Measurements from ENCODE around the gene TMEM86A.

Gene TMEM86A

DNA sequence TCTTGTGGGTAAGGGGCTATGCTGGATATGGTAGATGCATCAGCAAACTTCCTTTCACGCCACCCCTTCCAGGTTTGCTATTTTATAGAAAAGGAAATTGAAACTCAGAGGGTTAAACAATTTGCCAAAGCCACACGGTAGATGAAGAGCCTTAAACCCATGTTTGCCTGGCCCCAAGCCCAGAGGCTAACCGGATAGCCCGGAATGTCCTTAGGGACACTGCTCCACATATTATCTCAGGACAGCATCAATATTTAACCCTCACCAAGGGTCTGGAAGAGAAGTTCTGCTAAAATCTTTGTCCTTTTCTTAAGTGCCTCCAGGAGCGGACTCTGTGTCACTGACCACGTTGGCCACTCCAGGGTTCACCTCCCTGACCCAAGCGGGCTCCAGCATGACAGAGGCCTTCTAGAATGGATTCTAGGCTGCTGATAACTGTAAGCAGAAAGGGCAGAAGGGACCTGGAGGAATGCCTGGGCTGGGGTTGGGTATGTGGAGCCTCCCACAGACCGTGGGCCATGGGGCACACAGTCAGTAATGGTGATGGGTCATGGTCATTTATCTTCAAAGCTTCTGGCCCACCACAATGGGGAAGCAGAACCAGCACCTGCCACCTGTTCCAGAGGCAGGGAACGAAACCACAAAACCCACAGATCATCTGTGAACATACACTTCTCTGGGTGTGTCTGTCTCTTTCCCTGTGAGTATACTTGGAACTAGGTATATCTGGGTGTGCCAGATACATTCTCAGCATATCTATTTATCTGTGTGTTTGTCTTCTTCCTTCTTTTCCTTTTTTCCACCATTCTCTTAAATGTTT, 5.4 kb upstream of the TMEM86A start:
- H3K4me3 ChIP-seq (ENCODE audit: low read depth, low read length), result no peak overlapping the region
- no peak for DNase-seq (ENCODE audit: low read depth)
- TF ChIP-seq, protein P1, sequence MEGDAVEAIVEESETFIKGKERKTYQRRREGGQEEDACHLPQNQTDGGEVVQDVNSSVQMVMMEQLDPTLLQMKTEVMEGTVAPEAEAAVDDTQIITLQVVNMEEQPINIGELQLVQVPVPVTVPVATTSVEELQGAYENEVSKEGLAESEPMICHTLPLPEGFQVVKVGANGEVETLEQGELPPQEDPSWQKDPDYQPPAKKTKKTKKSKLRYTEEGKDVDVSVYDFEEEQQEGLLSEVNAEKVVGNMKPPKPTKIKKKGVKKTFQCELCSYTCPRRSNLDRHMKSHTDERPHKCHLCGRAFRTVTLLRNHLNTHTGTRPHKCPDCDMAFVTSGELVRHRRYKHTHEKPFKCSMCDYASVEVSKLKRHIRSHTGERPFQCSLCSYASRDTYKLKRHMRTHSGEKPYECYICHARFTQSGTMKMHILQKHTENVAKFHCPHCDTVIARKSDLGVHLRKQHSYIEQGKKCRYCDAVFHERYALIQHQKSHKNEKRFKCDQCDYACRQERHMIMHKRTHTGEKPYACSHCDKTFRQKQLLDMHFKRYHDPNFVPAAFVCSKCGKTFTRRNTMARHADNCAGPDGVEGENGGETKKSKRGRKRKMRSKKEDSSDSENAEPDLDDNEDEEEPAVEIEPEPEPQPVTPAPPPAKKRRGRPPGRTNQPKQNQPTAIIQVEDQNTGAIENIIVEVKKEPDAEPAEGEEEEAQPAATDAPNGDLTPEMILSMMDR (IDR thresholded peaks at IDR 0.05; ENCODE audit: insufficient read depth, low read depth, low read length, missing control alignments), result no peak

DNA sequence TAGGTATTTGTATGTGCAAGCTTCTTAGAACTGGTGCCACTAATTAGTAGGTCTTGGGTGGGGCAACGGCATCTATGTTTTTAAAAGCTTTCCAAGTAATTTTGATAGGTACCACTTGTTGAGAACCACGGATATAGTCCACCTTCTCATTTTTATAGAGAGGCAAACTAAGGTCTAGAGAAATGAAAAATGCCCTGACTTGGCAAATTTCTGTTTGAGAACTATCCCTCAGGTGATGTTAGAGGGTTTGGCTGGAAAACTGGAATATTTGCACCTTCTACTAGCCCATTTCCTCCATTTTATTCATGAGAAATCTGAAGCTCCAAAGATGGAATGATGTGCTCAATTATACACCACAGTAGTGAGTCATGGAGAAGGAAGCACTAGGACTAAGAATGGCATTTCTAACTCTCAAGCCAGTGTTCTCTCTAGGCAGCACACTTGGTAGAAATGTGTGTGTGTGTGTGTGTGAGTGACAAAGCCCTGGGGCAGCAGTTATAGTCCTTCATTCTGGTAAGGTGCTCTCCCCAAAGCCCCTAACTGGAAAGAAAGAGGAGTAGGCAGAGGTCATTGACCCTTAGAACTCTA, 1.8 kb upstream of the TMEM86A start:
- TF ChIP-seq, protein P1 (IDR thresholded peaks at IDR 0.05; ENCODE audit: insufficient read depth, low read depth, low read length, missing control alignments), result no peak
- H3K4me3 ChIP-seq (ENCODE audit: low read depth, low read length), result no peak overlapping the region
- DNase-seq (ENCODE audit: low read depth), result no peak

DNA sequence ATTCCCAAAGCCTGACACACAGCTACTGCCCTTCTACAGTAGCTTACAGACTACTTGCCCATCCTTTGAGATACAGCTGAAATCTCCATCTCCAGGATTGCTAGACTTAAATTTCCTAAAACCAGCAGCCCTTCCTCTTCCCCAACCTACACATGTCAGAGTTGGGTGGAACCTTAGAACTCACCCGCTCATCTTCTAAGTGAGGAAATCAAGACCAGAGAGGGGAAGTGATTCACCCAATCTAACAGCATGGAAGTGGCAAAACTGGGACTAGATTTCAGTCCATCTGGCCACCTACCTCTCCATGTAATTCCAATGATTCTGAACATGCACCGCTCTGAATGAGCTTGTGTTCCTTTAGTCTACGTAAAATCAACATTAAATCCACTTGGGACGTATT, 1.0 kb upstream of the TMEM86A start:
- TF ChIP-seq, protein P1 (IDR thresholded peaks at IDR 0.05; ENCODE audit: insufficient read depth, low read depth, low read length, missing control alignments), result no peak
- H3K4me3 ChIP-seq (ENCODE audit: low read depth, low read length), result no peak overlapping the region
- DNase-seq (ENCODE audit: low read depth), result no peak

DNA sequence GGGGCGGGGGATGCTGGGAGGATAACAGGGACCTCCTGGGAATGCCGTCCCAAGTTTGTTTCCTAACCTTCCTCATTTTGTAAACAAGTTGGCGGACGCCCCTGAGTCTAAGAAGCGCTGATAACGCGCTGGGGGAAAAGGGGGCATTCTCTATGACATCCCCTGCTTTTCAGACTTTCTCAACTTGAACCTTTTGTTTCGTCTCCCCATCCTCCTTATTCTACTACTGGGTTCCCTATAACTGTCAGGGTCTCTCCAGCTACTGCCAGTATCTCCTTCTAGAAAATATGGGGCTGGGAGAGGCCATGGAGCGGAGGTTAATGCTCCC, 654 bp downstream of the TMEM86A start:
- peak overlapping the region; percentile 53 for H3K4me3 ChIP-seq (ENCODE audit: low read depth, low read length)
- TF ChIP-seq, protein P1 (IDR thresholded peaks at IDR 0.05; ENCODE audit: insufficient read depth, low read depth, low read length, missing control alignments), result no peak
- no peak for DNase-seq (ENCODE audit: low read depth)

DNA sequence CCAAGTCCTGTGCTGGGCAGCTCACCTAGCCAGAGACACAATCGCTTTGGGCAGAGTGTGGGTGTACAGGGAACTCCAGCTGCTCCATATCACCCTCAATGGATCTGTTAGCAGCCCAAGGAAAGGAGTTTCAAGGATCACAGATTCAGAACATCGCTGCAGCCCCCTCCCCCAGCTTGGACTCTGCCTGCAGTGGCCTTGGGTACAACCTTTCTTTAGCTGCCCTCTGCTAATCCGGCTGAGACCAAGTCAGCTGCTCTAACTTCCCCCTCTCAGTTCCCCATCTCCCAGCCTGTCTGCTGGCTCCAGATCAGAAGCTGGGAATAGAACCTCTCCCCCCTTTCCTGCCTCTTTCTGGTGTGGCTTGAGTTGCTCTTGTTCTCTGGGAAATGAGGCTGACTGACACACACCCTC, 1.3 kb downstream of the TMEM86A start:
- TF ChIP-seq, protein P1 (IDR thresholded peaks at IDR 0.05; ENCODE audit: insufficient read depth, low read depth, low read length, missing control alignments), result no peak
- no peak overlapping the region for H3K4me3 ChIP-seq (ENCODE audit: low read depth, low read length)
- DNase-seq (ENCODE audit: low read depth), result no peak

DNA sequence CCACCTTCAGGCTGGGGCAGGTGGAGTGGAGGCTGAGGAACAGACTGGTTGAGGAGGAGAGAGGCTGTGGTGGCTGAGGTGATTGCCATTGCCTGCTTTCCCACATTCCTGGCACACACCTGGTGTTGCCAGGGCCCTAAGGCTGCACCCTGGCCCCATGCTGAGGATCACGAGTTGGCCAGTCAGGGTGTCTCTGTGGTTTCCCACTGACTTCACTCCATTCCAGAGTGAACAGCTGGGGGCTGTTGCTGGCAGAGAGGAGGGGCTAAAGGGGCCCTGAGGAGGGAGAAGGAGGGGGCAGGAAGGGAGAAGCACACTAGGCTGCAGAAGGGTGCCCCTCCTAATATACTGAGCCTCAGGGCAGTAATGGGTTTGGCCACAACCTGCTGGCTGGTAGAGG, 1.8 kb downstream of the TMEM86A start:
- no peak overlapping the region for H3K4me3 ChIP-seq (ENCODE audit: low read depth, low read length)
- TF ChIP-seq, protein P1 (IDR thresholded peaks at IDR 0.05; ENCODE audit: insufficient read depth, low read depth, low read length, missing control alignments), result no peak
- DNase-seq (ENCODE audit: low read depth), result no peak

Measured in GM12865 (cell line).